ENCODE data around the gene EML1.
"Not testable (repeated sequence)": the region's sequence is repeated elsewhere in the genome, so short reads cannot be mapped to it uniquely, and the experiment has no call there.

Gene EML1

DNA sequence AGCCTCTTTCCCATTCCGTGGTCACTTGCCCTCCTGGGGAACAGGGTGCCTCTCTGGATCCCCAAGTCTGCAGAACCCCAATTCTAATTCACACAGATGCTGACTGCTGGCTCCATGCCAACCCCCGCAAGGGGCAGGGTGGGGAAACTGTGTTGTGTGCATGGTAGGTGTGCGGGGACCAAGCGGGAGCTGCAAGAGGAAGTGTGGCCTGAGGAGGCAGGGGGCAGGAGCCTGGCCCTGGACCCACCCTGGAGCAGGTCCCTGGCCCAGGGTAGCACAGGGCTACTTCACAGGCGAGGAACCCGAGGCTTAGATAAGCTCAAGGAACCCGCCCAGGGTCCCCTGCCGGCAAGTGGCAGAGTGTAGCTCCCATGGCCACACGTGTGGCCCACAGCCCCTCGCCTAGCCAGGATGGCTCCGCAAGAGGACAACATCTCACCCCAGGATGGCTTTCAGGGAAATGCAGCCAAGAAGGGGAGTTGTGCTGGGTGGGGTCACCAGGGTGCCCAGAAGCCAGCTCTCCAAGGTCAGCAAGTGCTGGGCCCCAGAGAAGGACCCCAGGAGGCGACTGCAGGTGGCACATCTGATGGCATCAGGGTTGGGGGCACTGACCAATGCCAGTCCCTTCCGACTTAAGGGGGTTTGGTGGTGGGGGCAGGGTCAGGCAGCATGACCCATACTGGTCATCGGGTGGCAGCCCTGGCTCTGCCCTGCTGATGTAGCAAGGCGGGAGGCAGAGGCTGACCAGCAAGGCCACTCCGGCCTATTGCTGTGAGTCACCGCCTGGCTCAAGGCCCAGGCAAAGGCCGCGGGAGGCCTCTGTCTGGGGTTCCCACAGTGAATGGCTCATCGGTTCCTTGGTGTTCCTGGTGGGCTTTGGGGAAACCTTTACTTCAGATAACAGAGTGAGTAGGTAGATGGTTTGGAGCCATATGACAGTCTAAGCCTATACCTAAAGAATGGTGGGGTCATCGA is 37.3 kb upstream of the EML1 start:
- DNase-seq = peak; percentile 70

DNA sequence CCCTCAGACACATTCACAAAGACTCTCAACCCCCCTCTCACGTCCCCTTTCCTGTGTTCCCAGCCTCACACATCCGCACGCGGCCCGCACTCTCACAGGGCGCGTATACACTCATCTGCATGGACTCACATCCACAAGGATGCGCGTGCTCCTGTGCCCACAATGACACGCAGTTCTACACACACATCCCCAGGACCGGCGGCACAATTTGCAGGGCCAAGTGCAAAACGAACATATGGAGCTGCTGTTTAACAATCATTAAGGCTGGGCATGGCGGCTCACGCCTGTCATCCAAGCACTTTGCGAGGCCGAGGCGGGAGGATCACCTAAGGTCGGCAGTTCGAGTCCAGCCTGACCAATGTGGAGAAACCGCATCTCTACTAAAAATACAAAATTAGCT is 36.4 kb upstream of the EML1 start:
- no peak for DNase-seq

DNA sequence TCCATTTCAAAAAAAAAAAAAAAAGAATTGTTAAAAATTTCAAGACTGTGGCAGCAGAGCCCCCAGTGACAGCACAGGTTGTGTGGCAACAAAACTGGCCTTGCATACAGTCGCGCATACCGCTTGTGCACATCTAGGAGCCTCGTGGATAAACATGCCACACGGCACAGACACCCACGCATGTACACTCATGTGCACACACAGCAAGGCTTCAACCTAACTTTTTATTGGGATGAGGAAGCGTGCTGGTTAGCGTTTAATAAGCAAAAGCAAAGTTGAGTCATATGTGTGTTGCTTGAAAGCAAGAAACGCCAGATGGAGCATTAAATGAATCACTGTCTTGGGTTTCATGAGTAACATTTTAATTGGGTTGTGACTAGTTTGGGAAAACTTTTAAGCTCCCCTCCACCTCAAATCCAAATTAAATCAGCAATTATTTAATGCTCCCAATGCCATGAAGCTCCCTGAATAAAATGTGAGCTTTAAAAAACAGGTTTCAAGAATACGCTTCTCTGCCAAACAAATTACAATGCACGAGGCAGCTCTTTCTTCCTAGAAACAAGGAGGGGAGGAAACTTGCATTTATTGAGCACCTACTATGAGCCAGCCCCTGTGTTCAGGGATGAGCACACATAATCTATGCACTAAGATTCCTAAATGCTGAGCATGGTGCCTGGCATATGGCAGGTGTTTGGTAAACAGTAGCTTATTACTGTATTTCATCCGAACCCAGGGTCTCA is 35.7 kb upstream of the EML1 start:
- DNase-seq = no peak

DNA sequence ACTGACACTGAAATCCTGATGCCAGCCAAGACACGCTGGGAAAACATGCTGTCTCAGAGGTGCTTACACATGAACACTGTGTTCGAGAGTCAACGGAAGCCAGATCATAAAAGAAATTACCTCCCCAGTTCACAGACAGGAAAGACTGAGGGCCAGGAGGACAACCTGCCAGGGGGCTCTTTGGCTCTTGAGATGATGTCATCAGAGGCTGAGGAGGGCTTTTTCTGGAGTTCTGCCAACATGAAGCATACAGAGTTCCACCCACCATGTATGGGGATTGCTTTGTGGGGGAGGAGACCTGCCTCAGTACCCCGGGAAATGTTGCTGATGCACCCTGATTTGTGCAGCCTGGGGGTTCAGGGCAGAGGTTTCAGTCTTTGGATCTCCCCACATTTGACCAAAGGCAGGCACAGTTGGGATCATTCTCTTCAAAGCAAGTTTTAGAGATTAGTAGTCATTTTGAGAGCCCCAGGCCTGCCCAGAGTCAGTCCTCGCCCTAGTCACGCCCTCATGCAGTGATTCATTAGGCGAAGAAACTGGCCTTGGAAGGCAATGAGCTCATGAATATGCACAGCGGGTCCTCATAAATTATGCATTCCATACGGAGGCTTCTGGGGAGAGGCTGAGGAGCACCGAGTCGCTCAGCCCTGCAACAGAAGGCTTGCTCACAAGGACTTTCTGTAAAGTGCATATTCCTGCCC is 34.9 kb upstream of the EML1 start:
- DNase-seq = no peak

DNA sequence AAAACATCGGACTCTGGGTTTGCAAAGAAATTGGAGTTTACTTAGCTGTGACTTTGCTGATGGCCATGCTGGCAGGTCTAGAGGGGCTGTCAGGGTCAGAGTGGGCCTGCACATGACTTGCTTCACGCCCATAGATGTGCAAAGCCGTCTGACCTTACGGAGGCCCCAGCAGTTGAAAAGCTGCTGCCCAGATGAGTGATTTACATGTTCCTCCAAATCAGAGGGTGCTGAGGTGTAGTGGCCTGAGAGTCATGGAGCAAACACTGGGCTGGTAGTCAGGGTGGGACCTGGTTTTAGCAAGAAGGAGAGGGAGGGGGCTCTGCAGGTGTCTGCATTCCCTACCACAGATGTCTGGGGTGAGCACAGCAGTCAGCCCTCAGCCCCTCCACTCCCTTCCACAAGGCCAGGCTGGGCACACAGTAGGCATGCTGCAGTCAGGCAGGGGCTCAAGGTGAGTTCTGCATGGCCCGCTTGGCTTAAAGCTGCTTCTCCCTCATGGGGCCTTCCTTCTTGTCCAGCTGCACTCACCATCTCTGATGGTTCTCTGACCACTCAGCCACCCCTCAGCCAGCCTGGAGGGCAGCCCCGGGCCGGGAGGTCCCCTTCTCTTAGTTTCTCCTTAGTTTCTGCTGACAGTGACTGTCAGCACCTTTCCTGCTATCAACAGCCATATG is 34.2 kb upstream of the EML1 start:
- no peak for DNase-seq

DNA sequence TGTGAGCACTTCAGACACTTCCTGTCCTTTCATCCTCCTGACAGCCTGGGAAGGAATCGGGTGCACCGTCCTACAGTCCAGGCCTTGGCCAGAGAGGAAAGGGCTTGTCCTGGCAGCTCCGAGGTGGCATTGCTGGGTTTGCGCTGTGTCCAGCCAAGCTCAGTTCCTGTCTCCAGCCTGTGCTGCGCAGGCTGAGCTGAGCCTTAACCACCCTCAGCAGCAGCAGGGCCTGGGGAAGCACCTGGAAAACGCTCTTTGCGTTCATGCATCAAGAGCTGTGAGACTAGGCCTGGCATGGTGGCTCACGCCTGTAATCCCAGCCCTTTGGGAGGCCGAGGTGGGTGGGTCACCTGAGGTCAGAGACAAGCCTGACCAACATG is 33.7 kb upstream of the EML1 start:
- DNase-seq = no peak

DNA sequence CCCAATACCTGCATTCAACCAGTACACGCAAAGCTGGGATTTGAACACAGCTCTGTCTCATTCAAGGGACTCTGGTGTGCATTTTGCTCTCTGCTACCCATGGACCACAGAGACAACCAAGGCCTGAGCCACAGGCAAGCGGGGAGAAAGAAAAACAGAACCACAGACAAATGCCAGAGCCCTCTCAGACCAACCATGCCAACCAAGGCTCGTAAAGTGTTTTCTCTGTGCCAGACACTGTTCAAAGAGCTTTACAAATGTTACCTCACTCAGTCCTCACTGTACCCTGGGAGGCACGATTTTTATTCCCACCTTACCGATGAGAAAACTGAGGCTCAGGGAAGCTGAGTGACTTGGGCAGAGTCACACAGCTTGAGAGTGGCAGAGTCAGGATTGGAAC is 32.4 kb upstream of the EML1 start:
- no peak for DNase-seq

DNA sequence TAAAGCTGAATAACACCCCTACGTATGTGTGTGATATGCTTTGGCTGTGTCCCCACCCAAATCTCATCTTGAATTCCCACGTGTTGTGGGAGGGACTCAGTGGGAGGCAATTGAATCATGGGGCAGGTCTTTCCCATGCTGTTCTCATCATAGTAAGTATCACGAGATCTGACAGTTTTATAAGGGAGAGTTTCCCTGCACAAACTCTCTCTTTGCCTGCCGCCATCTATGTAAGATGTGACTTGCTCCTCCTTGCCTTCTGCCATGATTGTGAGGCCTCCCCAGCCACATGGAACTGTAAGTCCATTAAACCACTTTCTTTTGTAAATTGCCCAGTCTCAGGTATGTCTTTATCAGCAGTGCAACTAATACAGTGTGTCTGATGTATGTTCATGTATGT is 30.3 kb upstream of the EML1 start:
- DNase-seq = not testable (repeated sequence)

DNA sequence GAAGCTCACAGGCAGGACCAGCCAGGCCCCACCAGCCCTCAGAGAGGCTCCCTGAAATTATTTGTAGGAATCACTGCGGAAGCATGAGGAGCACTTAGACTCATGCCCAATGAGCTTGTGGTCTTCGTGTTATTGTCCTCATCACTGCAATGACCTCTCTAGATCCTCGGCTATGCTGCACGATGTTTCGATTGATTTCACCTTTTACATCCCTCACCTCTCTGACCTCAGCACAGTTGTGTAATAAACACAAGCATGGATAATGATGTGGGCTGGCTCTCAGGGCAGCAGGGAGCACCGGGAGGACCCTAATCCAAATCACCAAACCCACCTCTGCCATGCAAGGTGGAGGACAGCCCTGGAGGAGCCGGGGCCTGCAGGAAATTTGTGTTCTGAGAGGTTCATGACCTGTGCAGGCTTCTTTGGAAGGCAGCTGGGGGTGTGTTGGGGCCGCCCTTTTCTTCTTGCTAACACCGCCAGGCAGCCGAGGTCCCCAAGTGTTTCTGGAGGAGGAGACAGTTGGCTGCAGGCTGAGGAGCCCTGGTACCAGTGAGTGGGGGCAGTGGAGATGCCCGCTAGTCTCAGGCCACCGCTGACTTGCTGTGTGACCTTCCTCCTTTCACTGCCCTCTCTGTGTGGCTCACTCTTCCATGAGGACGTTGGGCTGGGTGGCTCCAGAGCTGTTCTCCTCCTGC is 29.5 kb upstream of the EML1 start:
- DNase-seq = no peak

DNA sequence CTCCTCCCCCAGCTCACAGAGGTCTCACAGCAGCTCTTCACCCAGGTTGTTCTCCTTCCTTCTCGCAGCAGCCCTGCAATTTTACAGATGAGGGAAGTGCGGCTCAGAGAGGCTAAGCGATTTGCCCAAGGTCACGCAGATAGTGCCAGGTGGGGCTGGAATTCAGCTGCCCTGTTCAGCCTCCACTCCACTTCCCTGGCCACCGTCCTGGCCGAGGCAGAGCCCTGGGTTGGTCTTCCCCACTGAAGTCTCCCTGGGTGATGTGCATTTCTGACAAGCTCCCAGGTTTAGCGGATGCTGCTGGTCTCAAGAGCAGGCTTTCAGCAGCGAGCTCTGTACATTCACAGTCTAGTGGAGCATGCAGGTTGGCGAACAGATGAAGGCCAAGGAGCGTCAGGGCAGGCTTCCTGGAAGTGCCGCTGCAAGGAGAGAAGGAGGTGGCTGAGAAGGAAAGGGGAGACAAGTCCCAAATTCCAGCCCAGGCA is 28.9 kb upstream of the EML1 start:
- no peak for DNase-seq

DNA sequence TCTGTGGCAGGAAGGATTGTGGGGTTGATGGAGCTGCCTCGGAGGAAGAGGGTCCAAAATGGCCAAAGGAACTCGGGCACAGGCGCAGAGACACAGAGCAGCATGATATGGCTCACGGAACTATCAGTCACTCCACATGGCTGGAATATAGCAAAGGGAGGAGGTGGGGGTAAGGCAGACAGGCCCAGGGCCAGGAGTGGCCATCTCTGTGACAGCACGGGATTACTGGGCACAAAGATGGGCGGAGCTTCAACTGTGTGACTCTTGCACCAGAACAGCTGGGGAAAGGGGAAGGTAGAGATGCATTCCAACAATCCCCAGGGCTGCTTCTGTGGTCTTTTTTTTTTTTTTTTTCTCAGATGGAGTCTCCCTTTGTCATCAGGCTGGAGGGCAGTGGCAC is 24.8 kb upstream of the EML1 start:
- no peak for DNase-seq

DNA sequence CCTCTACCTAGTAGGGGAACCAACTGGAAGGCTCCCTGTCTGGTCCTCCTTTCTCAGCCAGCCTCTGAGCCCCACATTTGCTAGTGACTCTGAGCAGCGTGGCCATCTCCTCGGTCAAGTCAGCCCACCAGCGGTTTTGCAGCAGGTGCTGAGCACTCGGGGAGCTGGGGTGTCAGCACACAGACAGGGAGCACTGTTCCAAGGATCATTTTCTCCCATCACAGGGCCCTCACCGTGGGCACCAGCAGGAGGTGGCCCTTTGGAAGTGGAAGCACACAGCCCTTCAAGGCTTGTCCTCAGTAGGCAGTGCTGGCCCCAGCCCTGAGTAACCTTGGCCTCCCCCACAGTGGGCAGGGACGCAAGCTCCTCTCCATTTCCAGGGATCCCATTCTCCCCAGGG is 24.1 kb upstream of the EML1 start:
- DNase-seq = no peak

DNA sequence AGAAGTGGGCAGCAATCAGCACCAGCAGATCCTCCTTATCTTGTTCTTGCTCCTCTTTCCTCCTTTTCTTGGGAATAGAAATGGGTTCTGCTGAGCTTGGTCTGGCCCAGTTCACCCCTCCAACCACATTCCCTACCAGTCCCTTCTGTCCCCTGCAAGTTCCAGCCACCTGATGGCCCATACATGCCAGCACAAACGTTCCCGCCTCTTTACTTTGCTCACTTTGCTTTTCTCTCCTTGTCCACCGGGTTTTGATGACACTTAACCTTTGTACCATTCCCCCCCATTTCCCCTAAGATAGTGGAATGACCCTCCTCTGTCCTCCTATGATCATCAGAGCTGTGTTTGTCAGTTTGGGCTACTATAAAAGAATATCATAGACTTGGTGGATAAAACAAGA is 23.4 kb upstream of the EML1 start:
- DNase-seq = no peak

DNA sequence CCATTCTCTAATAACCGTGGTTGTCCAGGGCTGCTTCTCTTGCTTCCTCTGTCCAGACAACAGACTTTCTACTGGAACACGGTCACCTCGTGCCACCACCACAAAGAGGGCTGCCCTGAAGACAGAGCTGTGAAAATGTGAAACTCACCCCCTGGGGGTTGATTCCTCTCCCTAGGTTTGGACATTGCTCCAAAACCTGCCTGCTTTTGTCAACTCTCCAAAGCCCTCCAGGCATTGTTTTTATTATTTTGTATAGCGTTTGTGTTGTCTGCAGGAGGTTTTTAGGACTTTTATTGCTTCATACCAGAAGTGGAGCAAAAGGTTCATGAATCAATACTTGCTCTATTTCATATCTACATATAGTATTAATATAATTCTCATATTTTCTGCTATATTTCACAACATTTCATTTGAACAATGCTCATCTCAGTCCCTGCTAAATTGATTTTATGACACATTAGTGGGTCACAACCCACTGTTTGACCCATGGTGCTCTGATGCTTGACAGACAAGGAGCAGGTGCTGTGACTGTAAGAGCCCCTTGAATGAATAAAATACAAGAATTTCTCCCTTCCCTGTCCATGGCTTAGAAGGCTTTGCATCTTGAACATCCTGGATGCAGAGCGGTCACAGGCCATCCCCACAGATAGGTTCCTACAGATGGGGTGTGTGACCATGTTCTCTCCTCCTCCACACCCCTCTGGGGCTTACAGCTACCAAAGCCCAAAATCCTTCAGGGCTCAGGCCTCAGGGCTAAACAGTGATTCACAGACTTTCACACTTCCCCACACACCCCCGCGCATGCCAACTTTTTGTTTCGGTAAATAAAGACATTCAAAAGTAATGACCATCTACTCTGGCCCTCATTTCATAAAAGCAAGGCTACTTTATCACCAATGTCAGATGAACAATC is 20.6 kb upstream of the EML1 start:
- DNase-seq = no peak

DNA sequence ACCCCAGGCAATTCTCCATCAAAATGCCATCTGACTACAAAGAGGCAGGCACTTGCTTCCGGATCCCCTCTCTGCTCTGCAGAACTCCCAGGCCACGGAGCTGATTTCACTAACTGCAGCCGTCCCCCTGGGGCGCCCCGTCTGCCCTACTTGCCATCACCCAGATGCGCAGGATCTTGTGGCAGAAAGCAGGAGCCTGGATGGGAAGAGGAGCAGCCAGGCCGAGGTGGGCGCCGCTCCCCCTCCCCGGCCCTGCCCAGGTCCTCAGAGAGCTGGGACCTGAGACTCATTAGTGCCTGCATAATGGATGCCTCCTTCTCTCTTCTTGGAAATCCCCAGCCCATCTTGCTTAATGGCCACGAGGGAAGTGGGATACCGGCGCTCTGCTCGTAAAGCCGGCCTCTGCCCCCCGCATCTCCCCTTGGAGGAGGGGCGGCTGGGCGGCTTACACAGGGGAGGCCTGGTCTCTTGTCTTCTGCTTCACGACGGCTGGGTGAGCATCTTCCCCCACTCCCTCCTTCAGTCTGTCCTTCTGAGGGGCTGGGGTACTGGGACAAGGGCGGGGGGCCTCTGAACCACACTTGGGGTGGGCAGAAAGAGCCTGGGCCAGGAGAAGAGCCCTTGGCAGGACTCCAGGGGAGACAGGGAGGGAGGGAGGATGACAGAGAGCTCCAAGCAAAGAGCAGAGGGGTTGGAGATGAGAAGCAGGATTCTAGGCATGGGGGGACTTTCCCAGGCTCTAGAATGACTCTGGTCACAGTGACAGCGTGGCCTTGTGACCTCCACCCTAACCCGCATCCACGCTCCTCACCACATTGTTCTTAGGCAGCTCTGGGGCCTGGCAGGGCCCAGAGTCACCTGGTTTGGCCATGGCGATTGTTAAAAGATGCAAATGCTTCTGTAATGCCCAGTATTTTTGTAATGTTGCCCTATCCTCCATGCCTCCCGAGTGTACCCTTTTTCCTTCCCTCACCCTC is 19.4 kb upstream of the EML1 start:
- no peak for DNase-seq

DNA sequence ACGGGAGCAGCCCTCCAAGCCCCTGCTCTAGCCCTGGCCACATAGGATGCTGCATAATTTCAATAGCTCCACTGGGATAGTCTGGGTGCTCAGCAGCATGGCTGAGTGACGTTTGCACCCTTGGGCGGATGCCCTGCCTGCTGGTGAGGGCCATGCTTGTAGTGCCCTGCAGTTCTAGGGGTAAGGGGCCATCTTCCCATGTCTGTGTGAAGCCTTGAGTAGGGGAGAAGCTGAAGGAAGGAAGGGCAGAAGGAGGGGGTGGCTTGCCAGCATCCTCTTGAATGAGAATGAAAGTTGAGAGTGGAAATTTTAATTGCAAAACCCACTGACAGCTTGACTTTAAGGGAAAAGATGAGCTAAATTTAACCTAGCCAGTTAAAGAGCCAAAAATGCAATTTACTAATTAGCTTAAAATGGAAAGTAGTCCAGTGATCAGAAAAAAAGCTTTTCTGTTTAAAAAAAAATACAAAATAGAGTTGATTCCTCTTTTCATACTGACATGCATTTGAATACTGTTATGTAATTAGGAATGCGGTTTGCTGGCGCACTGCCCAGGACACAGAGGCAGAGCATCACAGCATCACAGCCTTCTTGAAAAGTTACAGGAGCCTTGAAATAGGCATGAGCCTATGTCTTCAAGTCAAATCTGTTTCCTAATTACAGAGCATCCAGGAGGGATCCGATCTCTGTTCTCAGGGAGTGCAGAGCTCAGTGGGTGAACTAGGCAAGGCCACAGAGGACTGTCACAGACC is 18.5 kb upstream of the EML1 start:
- DNase-seq = no peak

DNA sequence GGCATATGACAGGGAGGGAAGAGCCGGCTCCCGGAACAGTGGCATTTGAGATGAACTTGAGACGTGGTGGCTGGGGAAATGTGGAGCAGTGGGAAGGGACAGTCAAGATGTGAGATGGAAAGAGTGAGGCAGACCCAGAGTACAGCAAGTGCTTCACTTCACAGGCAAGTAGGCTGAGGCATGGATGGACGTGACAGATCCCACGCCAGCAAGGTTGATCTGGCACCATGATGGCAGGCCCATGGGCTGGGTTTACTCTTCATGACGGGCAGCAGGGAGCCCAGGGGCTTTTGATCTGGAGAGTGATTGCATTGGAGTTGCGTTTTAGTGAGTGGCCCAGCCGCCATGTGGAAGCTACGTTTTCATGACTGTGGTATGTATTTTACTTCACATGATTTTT is 17.9 kb upstream of the EML1 start:
- no peak for DNase-seq

DNA sequence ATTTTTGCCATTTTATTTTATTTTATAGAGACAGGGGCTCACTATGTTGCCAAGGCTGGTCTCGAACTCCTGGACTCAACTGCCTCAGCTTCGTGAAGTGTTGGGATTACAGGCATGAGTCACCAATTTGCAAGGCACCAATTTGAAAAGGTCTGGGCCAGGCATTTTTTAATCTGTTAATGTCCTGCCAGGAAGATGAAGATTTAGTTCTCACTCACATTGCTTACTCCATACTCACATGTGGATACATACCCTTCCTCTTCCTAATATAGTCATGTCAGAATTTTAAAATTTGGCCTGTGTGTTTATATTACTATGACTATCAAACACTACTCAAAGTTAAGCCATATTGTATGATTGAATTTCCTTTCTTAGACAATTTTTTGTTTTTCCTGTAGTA is 15.3 kb upstream of the EML1 start:
- DNase-seq = no peak

DNA sequence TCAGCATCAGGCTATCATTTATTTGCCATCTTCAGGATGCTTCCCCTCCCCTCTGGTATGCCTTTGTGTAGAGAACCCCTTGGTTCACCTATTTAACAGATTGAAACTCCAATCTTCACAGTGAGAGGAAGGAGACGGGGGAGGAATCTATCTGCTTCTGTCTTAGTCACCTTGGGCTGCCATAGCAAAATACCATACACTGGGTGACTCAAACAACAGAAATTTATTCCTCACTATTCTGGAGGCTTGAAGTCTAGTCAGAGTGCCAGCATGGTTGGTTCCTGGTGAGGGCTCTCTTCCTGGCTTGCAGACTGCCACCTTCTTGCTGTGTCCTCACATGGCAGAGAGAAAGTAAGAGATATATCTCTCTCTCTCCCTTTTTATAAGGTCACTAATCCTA is 13.5 kb upstream of the EML1 start:
- no peak for DNase-seq
